Upper lobe of left lung (tissue), 4 donors: ENCODE data around the gene OPRL1.
A peak's percentile ranks its signal among the peaks of the same experiment; 100 is the strongest.

Source experiments
- CTCF ChIP-seq, 6 experiments: fragments of 450-650 bp in 4 of 6; fragments of 200-600 bp in 2 of 6; sonication (generic) in 2 of 6; IDR thresholded peaks; one replicate each; pipeline ENCODE4 v1.5.1; 2016 to 2019; ENCODE audit warnings: antibody characterized with exemption in 6 of 6
- EP300 ChIP-seq, 4 donors: sonication (generic); formaldehyde crosslinking; IDR thresholded peaks; one replicate each; pipeline ENCODE4 v1.5.1; 2017; ENCODE audit warnings: antibody characterized with exemption in 4 of 4, control low read depth in 2 of 4
- POLR2A ChIP-seq, 4 donors: fragments of 450-650 bp; IDR thresholded peaks; one replicate each; pipeline ENCODE4 v1.5.1; 2016 to 2017; ENCODE audit warnings: antibody characterized with exemption in 4 of 4, mild to moderate bottlenecking in 2 of 4
- POLR2AphosphoS5 ChIP-seq, 2 donors: sonication (generic); formaldehyde crosslinking; IDR thresholded peaks; one replicate each; pipeline ENCODE4 v1.5.1; 2017; ENCODE audit warnings: antibody characterized with exemption in 2 of 2

- peak in 2 of 6 experiments; percentile 9 to 28 for TF ChIP-seq CTCF (IDR thresholded peaks at IDR 0.05)
- TF ChIP-seq POLR2A (IDR thresholded peaks at IDR 0.05): peak in 3 of 4 donors; percentile 71 to 94 (median 79)
- TF ChIP-seq POLR2AphosphoS5 (IDR thresholded peaks at IDR 0.05): peak; percentile 71 to 86
- TF ChIP-seq EP300 (IDR thresholded peaks at IDR 0.05): no peak
Observed at GRCh38 chr20:64062596-64063388, 17.1 kb upstream of the OPRL1 start, which contains the start of gene TCEA2.
